GM23338 (cell line): Measurements from ENCODE around the gene ERI3. TPM values are rescaled to one million over a fixed set of nuclear protein-coding genes. Genes with fewer than 3 reads are reported as not detected.

Source experiments
- ATAC-seq: fragments of 200-7000 bp; cut with Tn5 transposase; 3 replicates; pipeline ENCODE4 v1.9.1; 2020
- DNase-seq: peaks from one replicate; pipeline ENCODE4 v3.0.0-alpha.2; 2015; ENCODE audit warnings: low spot score
- H2AFZ ChIP-seq: fragments of 200-600 bp; sonication (generic); 2 replicates; pipeline ENCODE4 v1.8.0; 2016; ENCODE audit warnings: antibody characterized with exemption, mild to moderate bottlenecking, moderate library complexity
- H3F3A ChIP-seq: fragments of 200-600 bp; sonication (generic); replicated peaks from 2 replicates; pipeline ENCODE4 v1.8.0; 2017; ENCODE audit warnings: antibody characterized with exemption, mixed run types, low read depth
- H3K27ac ChIP-seq: fragments of 200-600 bp; sonication (generic); 2 replicates; pipeline ENCODE4 v1.6.1; 2016; ENCODE audit warnings: low read depth
- H3K27me3 ChIP-seq: fragments of 200-600 bp; sonication (generic); 2 replicates; pipeline ENCODE4 v1.8.0; 2016; ENCODE audit warnings: mild to moderate bottlenecking, mixed run types, moderate library complexity; ENCODE audit not compliant: insufficient read depth
- H3K36me3 ChIP-seq: fragments of 200-600 bp; sonication (generic); 2 replicates; pipeline ENCODE4 v1.8.0; 2016; ENCODE audit warnings: mild to moderate bottlenecking; ENCODE audit not compliant: insufficient read depth
- H3K4me1 ChIP-seq: fragments of 200-600 bp; sonication (generic); 2 replicates; pipeline ENCODE4 v1.8.0; 2016; ENCODE audit warnings: mild to moderate bottlenecking, moderate library complexity; ENCODE audit not compliant: insufficient read depth
- H3K4me2 ChIP-seq: fragments of 200-600 bp; sonication (generic); 2 replicates; pipeline ENCODE4 v1.7.1; 2017; ENCODE audit warnings: mixed run types
- H3K4me3 ChIP-seq: fragments of 200-600 bp; sonication (generic); 2 replicates; pipeline ENCODE4 v1.6.1; 2016; ENCODE audit warnings: mixed run types
- H3K79me2 ChIP-seq: fragments of 200-600 bp; sonication (generic); replicated peaks from 2 replicates; pipeline ENCODE4 v1.8.0; 2017; ENCODE audit warnings: mild to moderate bottlenecking; ENCODE audit not compliant: insufficient read depth
- H3K9me2 ChIP-seq: fragments of 200-600 bp; sonication (generic); 2 replicates; pipeline ENCODE4 v1.8.0; 2017; ENCODE audit not compliant: insufficient read depth
- H4K20me1 ChIP-seq: fragments of 200-600 bp; sonication (generic); replicated peaks from 2 replicates; pipeline ENCODE4 v1.8.0; 2017; ENCODE audit warnings: mild to moderate bottlenecking; ENCODE audit not compliant: insufficient read depth
- H3K27ac Mint-ChIP-seq: 2 replicates; pipeline ENCODE4 v1.8.0; 2020; ENCODE audit warnings: inconsistent platforms, mild to moderate bottlenecking, moderate library complexity, mixed read lengths
- H3K27me3 Mint-ChIP-seq: 3 replicates; pipeline ENCODE4 v1.8.0; 2022; ENCODE audit warnings: low read depth, mild to moderate bottlenecking, moderate library complexity, mixed read lengths, inconsistent platforms; ENCODE audit not compliant: insufficient read depth, poor library complexity
- H3K36me3 Mint-ChIP-seq: 3 replicates; pipeline ENCODE4 v1.8.0; 2021; ENCODE audit warnings: low read depth, mild to moderate bottlenecking, inconsistent platforms, moderate library complexity, mixed read lengths
- H3K4me1 Mint-ChIP-seq: 3 replicates; pipeline ENCODE4 v1.8.0; 2020; ENCODE audit warnings: mild to moderate bottlenecking, inconsistent platforms, mixed read lengths
- H3K4me3 Mint-ChIP-seq: 3 replicates; pipeline ENCODE4 v1.8.0; 2021; ENCODE audit warnings: moderate library complexity, mild to moderate bottlenecking, inconsistent platforms, mixed read lengths
- H3K9me3 Mint-ChIP-seq: 3 replicates; pipeline ENCODE4 v1.8.0; 2020; ENCODE audit warnings: moderate library complexity, mild to moderate bottlenecking, inconsistent platforms, mixed read lengths
- CTCF ChIP-seq, 2 experiments: fragments of 200-600 bp in 1 of 2; sonication (generic) in 1 of 2; conservative IDR thresholded peaks; 2 replicates each; pipeline versions ENCODE4 v1.5.1 to v1.6.1; 2016 to 2017; ENCODE audit warnings: antibody characterized with exemption in 2 of 2, low read depth in 2 of 2, mild to moderate bottlenecking in 2 of 2, moderate library complexity in 1 of 2
- EZH2 ChIP-seq: fragments of 200-600 bp; sonication (generic); IDR thresholded peaks from one replicate; pipeline ENCODE4 v1.8.0; 2017; ENCODE audit warnings: antibody characterized with exemption, mild to moderate bottlenecking, low read depth; ENCODE audit not compliant: unreplicated experiment
- EZH2phosphoT487 ChIP-seq: fragments of 200-600 bp; sonication (generic); IDR thresholded peaks from one replicate; pipeline ENCODE4 v1.8.1; 2018; ENCODE audit warnings: antibody characterized with exemption; ENCODE audit not compliant: unreplicated experiment
- POLR2AphosphoS5 ChIP-seq: IDR thresholded peaks from 2 replicates; pipeline ENCODE4 v1.6.1; 2016; ENCODE audit warnings: antibody characterized with exemption, low read depth
- STAT1 ChIP-seq: IDR thresholded peaks from one replicate; pipeline ENCODE4 v1.6.1; 2016; ENCODE audit warnings: antibody characterized with exemption; ENCODE audit not compliant: unreplicated experiment
- ZNF114 ChIP-seq: fragments of 250-450 bp; sonication (Bioruptor Pico); IDR thresholded peaks from 2 replicates; pipeline ENCODE4 v1.5.0; 2020; ENCODE audit warnings: mild to moderate bottlenecking, moderate library complexity
- ZNF331 ChIP-seq: fragments of 250-450 bp; sonication (Bioruptor Pico); IDR thresholded peaks from 2 replicates; pipeline ENCODE4 v1.5.0; 2020; ENCODE audit warnings: low read depth, mild to moderate bottlenecking, moderate library complexity
- polyA plus RNA-seq: library from polyadenylated mRNA; unstranded; fragments of >200 nt; fragmentation: Nextera tagmentation; extraction: Ambion mirVana; gene quantifications from 2 replicates; pipeline ENCODE4 v1.2.1, GENCODE V29; 2016
- total RNA-seq: library from RNA; depleted of rRNA; stranded (reverse); fragments of >200 nt; shearing (Covaris generic); gene quantifications from 2 replicates; pipeline ENCODE4 v1.2.3, GENCODE V29; 2014
- TF ChIP-seq, protein P1 (sequence below): IDR thresholded peaks from one replicate; pipeline ENCODE4 v1.6.1; 2018; ENCODE audit warnings: antibody characterized with exemption; ENCODE audit not compliant: unreplicated experiment

Gene ERI3
- total and polyA plus RNA-seq, 2 experiments from 2014 or later: 63.0 to 70.1 TPM

DNA sequence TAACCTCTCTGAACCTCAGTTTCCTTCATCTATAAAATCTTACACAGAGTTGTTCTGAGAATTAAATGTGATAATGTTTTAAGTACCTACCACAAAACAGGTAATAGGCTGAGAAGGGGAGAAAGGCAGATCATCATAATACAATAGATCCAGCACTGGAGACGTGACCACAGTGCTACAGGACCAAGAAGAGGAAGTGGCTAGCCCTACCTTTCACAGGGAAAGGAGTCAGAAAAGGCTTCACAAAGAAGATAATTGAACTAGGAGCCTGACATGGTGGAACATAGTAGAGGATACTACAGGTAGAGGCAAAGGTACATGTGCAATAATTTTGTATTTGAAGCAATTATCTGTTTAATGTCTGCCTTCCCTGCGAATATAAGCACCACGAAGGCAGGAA is 45.1 kb downstream of the ERI3 start:
- peaks cover 7% of the 10 kb centered on the region; the same call in 2 of the 3 replicates for H3K4me1 Mint-ChIP-seq
- no peak overlapping the region for H3K27ac Mint-ChIP-seq
- peaks cover 61% of the 10 kb centered on the region for H3K36me3 Mint-ChIP-seq
- Histone ChIP-seq H3K27ac (no peak overlapping the region), H3K4me1 (peaks cover 7% of the 10 kb centered on the region; the same call in 1 of the 2 replicates), H3K36me3 (peaks cover 14% of the 10 kb centered on the region), H3K9me2 (no peaks in the 10 kb centered on the region), H3K79me2 (no peaks in the 10 kb centered on the region), H3K27me3 (no peaks in the 10 kb centered on the region), H3K4me2 (no peak overlapping the region), H3K4me3 (no peak overlapping the region), H3F3A (no peaks in the 10 kb centered on the region), H2AFZ (no peak overlapping the region), H4K20me1 (peaks cover 16% of the 10 kb centered on the region)
- ATAC-seq (no peak), DNase-seq (no peak)
- peaks cover 2% of the 10 kb centered on the region for H3K27me3 Mint-ChIP-seq
- no peak overlapping the region for H3K4me3 Mint-ChIP-seq
- no peaks in the 10 kb centered on the region for H3K9me3 Mint-ChIP-seq
- no peak for TF ChIP-seq EZH2
- no peak for TF ChIP-seq POLR2AphosphoS5
- TF ChIP-seq, protein P1, sequence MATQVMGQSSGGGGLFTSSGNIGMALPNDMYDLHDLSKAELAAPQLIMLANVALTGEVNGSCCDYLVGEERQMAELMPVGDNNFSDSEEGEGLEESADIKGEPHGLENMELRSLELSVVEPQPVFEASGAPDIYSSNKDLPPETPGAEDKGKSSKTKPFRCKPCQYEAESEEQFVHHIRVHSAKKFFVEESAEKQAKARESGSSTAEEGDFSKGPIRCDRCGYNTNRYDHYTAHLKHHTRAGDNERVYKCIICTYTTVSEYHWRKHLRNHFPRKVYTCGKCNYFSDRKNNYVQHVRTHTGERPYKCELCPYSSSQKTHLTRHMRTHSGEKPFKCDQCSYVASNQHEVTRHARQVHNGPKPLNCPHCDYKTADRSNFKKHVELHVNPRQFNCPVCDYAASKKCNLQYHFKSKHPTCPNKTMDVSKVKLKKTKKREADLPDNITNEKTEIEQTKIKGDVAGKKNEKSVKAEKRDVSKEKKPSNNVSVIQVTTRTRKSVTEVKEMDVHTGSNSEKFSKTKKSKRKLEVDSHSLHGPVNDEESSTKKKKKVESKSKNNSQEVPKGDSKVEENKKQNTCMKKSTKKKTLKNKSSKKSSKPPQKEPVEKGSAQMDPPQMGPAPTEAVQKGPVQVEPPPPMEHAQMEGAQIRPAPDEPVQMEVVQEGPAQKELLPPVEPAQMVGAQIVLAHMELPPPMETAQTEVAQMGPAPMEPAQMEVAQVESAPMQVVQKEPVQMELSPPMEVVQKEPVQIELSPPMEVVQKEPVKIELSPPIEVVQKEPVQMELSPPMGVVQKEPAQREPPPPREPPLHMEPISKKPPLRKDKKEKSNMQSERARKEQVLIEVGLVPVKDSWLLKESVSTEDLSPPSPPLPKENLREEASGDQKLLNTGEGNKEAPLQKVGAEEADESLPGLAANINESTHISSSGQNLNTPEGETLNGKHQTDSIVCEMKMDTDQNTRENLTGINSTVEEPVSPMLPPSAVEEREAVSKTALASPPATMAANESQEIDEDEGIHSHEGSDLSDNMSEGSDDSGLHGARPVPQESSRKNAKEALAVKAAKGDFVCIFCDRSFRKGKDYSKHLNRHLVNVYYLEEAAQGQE: no peak
- TF ChIP-seq CTCF (conservative IDR thresholded peaks at IDR 0.05; ENCODE audit: low read depth in 2 of 2): no peak
- TF ChIP-seq EZH2phosphoT487: no peak
- no peak for TF ChIP-seq ZNF114
- no peak for TF ChIP-seq STAT1
- no peak for TF ChIP-seq ZNF331 (CRISPR knock-in tag)

DNA sequence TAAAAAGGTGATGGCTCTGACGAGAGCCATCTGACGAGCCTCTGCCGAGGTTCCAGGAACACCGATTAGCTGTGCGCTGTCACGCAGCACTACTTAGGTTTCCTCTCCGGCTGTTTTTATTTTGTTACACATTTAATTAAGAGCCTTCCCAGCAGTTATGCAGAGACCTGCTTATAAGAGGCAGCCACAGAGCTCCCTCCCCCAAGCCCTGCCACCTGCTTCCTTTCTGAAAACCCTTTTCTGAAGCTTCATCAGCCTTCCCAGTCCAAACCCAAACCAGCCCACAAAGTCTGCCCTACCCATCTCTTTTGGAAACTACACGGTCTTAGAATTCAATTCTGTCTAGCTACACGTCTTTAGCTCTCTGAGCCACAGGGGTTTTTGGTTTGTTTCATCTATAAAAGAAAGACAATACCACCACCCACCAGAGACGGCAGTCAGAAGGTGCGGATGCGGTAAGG is 49.1 kb downstream of the ERI3 start:
- H3K9me2 ChIP-seq: no peaks in the 10 kb centered on the region
- DNase-seq (no peak), ATAC-seq (no peak)
- H3K27ac Mint-ChIP-seq: no peak overlapping the region
- H3K27ac ChIP-seq: no peak overlapping the region
- H2AFZ ChIP-seq: no peak overlapping the region
- no peaks in the 10 kb centered on the region for H3K79me2 ChIP-seq
- H3K4me3 Mint-ChIP-seq: no peak overlapping the region
- peaks cover 14% of the 10 kb centered on the region for H3K36me3 ChIP-seq
- no peaks in the 10 kb centered on the region for H3K4me1 ChIP-seq
- H3K36me3 Mint-ChIP-seq: peaks cover 58% of the 10 kb centered on the region
- peaks cover 2% of the 10 kb centered on the region for H3K27me3 Mint-ChIP-seq
- no peaks in the 10 kb centered on the region for H3K9me3 Mint-ChIP-seq
- H4K20me1 ChIP-seq: no peaks in the 10 kb centered on the region; the same call in none of the 2 replicates
- no peaks in the 10 kb centered on the region for H3K27me3 ChIP-seq
- no peak overlapping the region for H3K4me2 ChIP-seq
- TF ChIP-seq CTCF (conservative IDR thresholded peaks at IDR 0.05; ENCODE audit: low read depth in 2 of 2): no peak
- peaks cover 11% of the 10 kb centered on the region; the same call in 2 of the 3 replicates for H3K4me1 Mint-ChIP-seq
- H3F3A ChIP-seq: no peaks in the 10 kb centered on the region
- no peak overlapping the region for H3K4me3 ChIP-seq
